GM18873 (cell line): ENCODE data around the gene CA10.

Experiments
- ATAC-seq: cut with Tn5 transposase; IDR thresholded peaks from one replicate; pipeline ENCODE4 v1.9.1; 2021; ENCODE audit warnings: mild to moderate bottlenecking, moderate library complexity, moderate number of reproducible peaks; ENCODE audit not compliant: unreplicated experiment, low FRiP score

Gene CA10

DNA sequence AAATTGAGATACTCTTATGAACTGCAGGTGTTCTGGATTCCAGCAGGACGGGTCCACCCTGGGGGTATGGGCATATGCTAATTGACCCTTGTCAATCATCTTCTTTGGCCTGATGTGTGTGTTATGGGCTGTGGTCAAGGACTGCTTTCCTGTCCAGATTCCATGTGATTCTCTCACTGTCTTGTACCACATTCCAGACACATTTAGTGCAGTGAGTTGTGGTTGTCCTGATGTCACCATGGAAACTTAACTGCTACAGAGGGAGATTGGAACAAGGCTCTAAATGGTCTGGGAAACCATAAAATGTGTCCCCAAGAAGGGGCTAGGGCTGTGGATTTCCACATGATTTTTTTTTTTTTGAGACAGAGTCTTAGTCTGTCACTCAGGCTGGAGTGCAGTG is 530.7 kb downstream of the CA10 start:
- no peak for ATAC-seq

DNA sequence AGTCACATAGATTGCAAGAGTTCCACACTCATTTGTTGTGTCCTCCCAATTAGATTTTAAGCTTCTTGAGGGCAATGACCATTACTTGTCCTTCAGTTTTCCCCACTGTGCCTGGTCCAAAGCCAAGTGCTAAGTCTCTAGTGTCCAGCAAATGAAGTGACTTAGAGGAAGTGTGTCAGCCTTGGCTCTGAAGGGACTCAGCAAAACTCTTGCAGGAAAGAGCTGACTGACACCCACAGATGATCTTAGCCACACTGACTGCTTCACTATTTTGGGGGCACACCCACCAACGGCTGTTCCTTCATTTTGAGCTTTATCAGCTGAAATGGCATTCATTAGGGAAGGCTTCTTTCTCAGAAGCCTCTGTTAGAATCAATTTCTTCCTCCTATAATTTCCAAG is 540.0 kb downstream of the CA10 start:
- ATAC-seq = no peak

DNA sequence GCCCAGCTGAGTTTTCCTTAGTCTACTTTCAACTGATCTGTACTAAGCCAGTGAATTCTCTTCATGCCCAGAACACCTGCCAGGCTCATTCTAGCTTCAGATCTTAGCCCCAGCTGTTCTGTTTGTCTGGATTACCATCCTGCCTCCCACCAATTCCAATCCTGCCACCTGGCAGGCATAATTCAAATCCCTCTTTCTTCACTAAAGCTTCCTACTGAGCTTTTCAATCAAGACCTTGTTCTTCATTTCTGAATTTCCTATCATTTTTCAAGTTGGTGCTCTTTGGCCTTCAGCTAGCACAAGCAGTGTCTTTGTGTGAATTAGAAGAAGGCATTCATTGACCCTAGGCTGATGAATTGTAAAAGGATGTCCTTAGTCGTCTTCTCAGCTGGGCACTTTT is 540.5 kb downstream of the CA10 start:
- no peak for ATAC-seq

- ATAC-seq = no peak
These were observed 545.3 kb downstream of the CA10 start for GRCh38 chr17:51613255-51613654.

DNA sequence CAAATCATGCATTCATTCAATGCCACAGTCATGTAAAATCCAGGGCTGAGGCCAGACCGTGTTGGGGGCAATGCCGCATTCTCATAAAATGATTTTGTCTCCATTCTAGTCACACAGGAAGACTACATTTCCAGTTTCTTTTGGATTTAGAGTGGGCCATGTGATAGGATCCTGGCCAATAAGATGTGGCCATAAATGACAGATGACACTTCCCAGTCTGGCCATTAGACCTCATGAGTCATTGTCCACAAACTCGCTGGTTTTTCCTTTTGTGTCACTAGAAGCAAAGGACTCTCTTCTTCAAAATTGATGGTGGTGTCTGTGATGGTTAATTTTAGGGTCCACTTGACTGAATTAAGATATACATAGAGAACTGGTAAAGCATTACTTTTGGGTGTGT is 545.8 kb downstream of the CA10 start:
- ATAC-seq = no peak

DNA sequence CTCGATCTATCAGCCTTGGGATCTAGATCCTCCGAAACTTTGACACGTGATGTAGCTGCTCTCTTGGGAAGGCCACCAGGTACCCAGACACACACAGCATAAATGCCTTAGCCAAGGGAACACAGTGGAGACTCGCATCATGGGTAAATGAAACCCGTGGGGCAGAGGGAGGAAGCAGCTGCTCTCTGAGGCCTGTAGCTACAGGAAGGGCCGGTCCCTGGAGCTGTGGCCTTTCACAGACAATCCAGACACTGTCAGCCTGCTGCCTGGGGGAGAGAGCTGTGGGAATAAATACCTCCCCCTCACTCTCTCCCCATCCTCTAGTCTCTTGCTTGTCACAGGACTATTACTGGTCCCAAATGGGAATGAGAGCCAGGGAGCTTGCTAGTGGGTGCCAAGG is 546.9 kb downstream of the CA10 start:
- ATAC-seq = no peak

- ATAC-seq = no peak
These were observed 547.7 kb downstream of the CA10 start for GRCh38 chr17:51610834-51611233.

GRCh38 chr17:51610155-51610554 is 548.4 kb downstream of the CA10 start:
- ATAC-seq = no peak

DNA sequence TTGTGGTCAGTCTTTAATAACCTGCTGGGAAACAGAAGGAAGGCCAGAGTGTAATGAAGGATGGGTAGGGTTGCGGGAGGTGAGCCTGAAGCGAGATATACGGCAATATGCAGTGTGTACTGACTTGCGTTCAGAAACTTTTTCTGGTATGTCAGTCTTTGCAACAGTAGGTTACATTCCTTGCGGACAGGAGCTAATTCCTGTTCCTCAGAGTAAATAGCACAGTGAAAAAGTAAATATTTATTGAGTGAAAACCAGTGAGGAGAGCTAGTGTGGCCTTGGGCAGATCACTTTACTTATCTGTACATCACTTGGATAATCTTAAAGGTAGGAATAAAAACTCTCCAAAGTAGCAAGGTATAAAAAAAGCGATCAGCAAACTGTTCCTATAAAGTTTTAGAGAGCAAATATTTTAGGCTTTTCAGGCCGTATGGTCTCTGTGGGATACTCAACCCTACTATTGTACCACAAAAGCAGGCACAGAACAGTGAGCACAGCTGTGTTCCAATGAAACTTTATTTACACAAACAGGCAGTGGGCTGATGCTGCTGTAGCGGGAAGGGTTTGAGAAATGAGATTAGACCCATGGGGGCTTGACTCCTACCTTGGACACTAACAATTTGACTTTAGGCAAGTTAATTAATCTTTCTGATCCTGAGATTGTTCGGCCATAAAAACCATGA is 550.1 kb downstream of the CA10 start:
- no peak for ATAC-seq

DNA sequence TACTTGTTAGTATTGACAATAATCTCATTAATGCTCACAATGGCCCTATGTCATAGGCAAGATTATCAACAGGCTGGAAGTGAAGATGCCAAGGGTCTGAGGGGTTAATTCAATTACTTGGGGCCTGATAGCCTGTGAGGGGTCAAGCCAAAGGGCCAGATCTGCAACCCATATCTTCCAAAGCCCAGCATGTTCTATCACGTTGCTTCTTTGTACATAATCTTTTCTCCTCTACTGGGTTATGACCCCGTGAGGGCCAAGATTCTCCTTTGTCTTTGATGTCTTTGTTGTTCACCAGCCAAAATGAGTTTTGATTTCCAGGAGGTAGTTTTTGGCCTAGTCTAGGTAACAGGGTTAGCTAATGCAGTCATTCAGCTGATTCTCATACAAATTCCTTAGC is 551.0 kb downstream of the CA10 start:
- ATAC-seq = no peak

DNA sequence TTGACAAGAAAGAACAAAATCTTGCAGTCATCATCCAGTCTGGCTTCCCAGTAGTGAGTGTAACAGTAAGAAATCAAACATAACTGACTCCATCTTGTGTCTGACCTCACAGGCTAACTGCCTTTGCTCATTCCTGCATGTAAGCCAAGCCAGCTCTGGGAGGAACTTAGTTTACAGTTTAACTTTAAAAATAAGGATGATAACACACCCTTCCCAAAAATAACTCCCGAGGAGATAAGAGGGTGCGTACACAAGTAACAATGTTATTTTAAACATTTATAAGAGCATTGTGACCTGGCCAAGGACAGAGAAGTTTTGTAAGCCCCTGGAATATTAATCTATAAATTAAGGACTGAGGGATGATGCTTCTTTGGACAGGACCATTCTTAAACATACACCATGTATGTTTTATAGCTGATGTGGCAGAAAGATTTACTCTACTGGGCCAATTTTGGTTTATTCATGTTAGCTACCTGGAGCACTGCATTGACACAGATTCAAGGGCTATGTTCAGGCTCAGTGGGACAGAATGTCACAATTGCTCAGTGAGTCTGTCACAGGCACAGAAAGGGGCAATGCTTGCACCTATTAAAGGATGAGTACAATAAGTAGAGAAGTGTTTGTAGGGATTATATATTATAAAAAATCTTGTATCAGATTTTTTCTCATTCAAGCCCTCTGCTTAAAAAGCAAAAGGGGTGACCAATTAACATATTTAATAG is 554.1 kb downstream of the CA10 start:
- no peak for ATAC-seq

DNA sequence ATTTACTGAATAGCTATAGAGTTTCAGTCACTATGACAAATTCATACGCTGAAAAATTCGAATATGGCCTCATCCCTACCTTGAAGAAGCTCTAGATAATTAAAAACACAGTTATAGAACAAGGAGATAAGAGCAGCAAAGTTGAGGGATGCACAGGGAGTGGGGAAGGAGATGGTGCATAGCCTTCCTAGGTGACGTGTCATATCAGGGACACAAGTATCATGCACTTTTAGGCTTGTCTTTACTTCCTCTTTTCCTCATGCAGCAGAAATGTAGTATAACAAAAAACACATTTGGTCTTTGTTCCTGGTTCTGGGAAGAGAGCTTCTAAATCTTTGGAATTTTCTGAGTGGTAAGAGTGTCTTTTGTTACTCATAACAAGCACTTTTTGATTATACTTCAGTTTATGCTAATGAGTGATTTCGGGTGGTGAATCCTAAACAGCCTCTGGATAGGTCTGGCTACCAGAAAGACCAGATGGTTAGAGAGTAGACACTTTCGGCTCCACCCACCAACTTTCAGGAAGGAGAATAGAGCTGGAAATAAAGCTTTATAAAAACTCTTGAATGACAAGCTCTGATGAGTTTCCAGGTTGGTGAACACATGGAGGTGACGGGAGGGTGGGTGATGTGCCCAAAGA is 556.8 kb downstream of the CA10 start:
- no peak for ATAC-seq

DNA sequence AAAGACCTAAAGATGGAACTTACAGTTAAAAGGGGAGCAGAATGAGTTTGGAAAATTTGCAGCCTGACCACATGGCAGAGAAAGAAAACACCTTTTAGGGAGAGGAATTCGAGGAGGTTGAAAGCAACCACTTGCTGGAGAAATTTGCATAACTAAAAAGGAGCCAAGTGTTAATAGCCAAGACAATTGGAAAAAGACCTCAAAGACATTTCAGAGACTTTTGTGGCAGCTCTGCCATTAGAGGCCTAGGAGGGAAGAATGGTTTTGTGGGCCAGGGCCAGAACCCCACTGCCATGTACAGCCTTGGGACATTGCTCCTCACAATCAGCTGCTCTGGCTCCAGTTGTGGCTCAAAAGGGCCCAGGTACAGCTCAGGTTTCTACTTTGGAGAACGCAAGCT is 559.7 kb downstream of the CA10 start:
- no peak for ATAC-seq

- no peak for ATAC-seq
These were observed 561.2 kb downstream of the CA10 start for GRCh38 chr17:51597345-51597744.

DNA sequence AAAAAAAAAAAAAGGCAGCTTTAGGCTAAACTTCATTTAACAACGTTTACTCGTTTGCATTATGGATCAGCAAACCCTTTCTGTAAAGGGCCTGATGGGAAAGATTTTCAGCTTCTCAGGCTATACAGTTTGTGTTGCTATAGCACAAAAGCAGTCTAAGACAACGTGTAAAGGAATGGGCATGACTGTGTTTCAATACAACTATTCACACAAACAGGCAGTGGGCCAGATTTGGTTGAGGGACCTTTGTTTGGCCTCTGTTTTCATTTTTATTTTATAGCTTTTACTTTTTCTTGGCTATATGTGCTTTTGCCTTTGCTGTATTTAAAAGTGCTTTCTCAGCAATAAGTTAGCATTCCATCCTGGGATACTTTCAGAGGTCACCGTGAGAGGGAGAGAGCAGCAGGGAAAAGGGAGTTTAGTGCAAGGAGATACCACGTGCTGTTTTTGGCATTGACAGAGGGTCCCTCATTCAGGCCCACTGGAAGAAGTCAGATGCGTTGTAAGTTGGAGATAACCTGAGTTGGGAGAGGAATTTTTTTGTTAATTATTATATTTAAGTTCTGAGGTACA is 562.6 kb downstream of the CA10 start:
- no peak for ATAC-seq

- no peak for ATAC-seq
These were observed 568.4 kb downstream of the CA10 start for GRCh38 chr17:51590071-51590656.

GRCh38 chr17:51588063-51588462 is 570.5 kb downstream of the CA10 start:
- no peak for ATAC-seq

- no peak for ATAC-seq
These were observed 571.0 kb downstream of the CA10 start for GRCh38 chr17:51587516-51587915.

GRCh38 chr17:51585514-51586104 is 572.9 kb downstream of the CA10 start:
- no peak for ATAC-seq

DNA sequence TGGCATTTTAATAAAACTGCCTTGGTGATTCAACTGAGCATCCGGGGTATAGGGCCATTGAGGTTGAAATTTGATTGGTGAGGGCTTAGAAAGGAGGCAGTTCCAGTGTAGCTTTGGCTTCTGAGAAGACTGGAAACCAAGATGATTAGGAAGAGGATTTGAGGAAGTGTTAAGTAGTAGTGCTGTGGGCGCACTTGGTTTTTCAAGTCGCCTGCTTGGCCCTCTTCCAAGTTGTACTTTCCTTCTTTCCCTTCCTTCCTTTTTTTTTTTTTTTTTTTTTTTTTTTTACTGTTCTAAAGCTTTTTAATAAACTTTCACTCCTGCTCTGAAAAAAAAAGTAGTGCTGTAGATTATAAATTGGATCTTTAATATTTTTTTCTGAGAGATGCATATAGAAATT is 577.6 kb downstream of the CA10 start:
- no peak for ATAC-seq
